Activated CD4-positive, alpha-beta T cell treated with anti-CD3 and anti-CD28 coated beads, Interleukin-2, Interleukin-6, amounts not matched to agents 100 ng/mL and 50 ng/mL, durations not matched to agents 16 hours and 8 hours (primary cell): ENCODE data around the gene NKX1-1.

Experiments
- DNase-seq: peaks from one replicate; pipeline ENCODE4 v3.0.0-alpha.2; 2020

NKX1-1 gene

GRCh38 chr4:1370321-1371124 lies 35.7 kb downstream of the NKX1-1 start:
- DNase-seq = no peak

GRCh38 chr4:1369479-1370079 lies 36.7 kb downstream of the NKX1-1 start:
- no peak for DNase-seq

GRCh38 chr4:1369091-1369450 lies 37.2 kb downstream of the NKX1-1 start:
- no peak for DNase-seq

- no peak for DNase-seq
Observed at GRCh38 chr4:1368421-1369090, 37.7 kb downstream of the NKX1-1 start.

- DNase-seq = no peak
Observed at GRCh38 chr4:1367936-1368289, 38.3 kb downstream of the NKX1-1 start.

GRCh38 chr4:1367230-1367935 lies 38.9 kb downstream of the NKX1-1 start:
- no peak for DNase-seq

- no peak for DNase-seq
Observed at GRCh38 chr4:1366371-1367229, 39.6 kb downstream of the NKX1-1 start.

- DNase-seq = no peak
Observed at GRCh38 chr4:1365271-1366178, 40.7 kb downstream of the NKX1-1 start.

- no peak for DNase-seq
Observed at GRCh38 chr4:1364748-1365147, 41.5 kb downstream of the NKX1-1 start.

GRCh38 chr4:1364217-1364616 lies 42.0 kb downstream of the NKX1-1 start:
- DNase-seq = no peak

- no peak for DNase-seq
Observed at GRCh38 chr4:1363513-1363912, 42.7 kb downstream of the NKX1-1 start.

- DNase-seq = no peak
Observed at GRCh38 chr4:1362521-1362920, 43.7 kb downstream of the NKX1-1 start.

GRCh38 chr4:1362046-1362445 lies 44.2 kb downstream of the NKX1-1 start:
- no peak for DNase-seq

- no peak for DNase-seq
Observed at GRCh38 chr4:1361431-1361830, 44.8 kb downstream of the NKX1-1 start.

GRCh38 chr4:1360423-1361283 lies 45.6 kb downstream of the NKX1-1 start:
- DNase-seq = no peak

- DNase-seq = no peak
Observed at GRCh38 chr4:1359976-1360375, 46.3 kb downstream of the NKX1-1 start.

GRCh38 chr4:1359144-1359501 lies 47.1 kb downstream of the NKX1-1 start:
- no peak for DNase-seq

GRCh38 chr4:1358421-1359143 lies 47.7 kb downstream of the NKX1-1 start:
- no peak for DNase-seq

GRCh38 chr4:1357356-1358248 lies 48.6 kb downstream of the NKX1-1 start:
- no peak for DNase-seq
